Parathyroid adenoma (tissue), 2 donors: Measurements from ENCODE around the gene KIAA1671.

Source experiments
- H2AFZ ChIP-seq: fragments of 300-600 bp; sonication (generic); one replicate; pipeline ENCODE4 v1.7.0; 2017; ENCODE audit warnings: antibody characterized with exemption, mild to moderate bottlenecking
- H3K27ac ChIP-seq: fragments of 300-600 bp; sonication (generic); one replicate; pipeline ENCODE4 v1.7.0; 2017
- H3K27me3 ChIP-seq: fragments of 300-600 bp; sonication (generic); one replicate; pipeline ENCODE4 v1.7.0; 2017; ENCODE audit warnings: low read length; ENCODE audit not compliant: control insufficient read depth, insufficient read depth
- H3K36me3 ChIP-seq: fragments of 300-600 bp; sonication (generic); one replicate; pipeline ENCODE4 v1.7.0; 2017; ENCODE audit warnings: low read length; ENCODE audit not compliant: control insufficient read depth, insufficient read depth
- H3K4me1 ChIP-seq: fragments of 300-600 bp; sonication (generic); one replicate; pipeline ENCODE4 v1.7.0; 2017; ENCODE audit warnings: control low read depth
- H3K4me2 ChIP-seq: fragments of 300-600 bp; sonication (generic); one replicate; pipeline ENCODE4 v1.7.0; 2017; ENCODE audit warnings: low read length
- H3K4me3 ChIP-seq: fragments of 300-600 bp; sonication (generic); one replicate; pipeline ENCODE4 v1.7.0; 2017; ENCODE audit warnings: low read depth, low read length
- H3K79me2 ChIP-seq: fragments of 300-600 bp; sonication (generic); one replicate; pipeline ENCODE4 v1.7.0; 2017; ENCODE audit warnings: control low read depth
- H3K9ac ChIP-seq: fragments of 300-600 bp; sonication (generic); one replicate; pipeline ENCODE4 v1.7.0; 2017; ENCODE audit warnings: mild to moderate bottlenecking
- H3K9me3 ChIP-seq: fragments of 300-600 bp; sonication (generic); one replicate; pipeline ENCODE4 v1.7.0; 2017; ENCODE audit warnings: low read length; ENCODE audit not compliant: control insufficient read depth
- TF ChIP-seq, protein P1 (sequence below): fragments of 300-600 bp; sonication (generic); IDR thresholded peaks from one replicate; pipeline ENCODE4 v1.7.0; 2017; ENCODE audit warnings: antibody characterized with exemption, mild to moderate bottlenecking
- donor health status: primary hyperparathyroidism.

Gene KIAA1671

DNA sequence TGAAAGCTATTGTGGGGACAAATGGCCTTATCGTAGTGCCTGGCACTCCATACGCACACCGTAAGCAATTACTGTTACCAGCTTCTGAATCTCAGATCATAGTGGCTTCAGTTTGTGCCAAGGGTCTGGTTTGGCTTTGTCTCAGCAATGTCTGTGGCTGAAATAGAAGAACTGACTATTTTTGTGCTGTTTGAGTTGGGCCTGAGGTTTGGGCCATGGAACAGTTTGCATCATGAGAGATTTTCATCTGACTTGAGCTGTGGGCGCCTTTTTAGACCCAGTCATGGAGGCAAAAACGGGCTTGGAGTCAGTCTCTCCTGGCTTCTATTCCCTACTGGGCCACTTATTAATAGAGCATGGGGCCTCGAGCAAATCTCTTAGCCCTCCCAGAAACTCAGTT, 126.1 kb downstream of the KIAA1671 start:
- Histone ChIP-seq H3K9me3 (no peaks in the 10 kb centered on the region), H3K4me3 (no peak overlapping the region), H3K27ac (no peak overlapping the region), H3K4me2 (no peak overlapping the region), H3K27me3 (no peaks in the 10 kb centered on the region), H3K36me3 (no peaks in the 10 kb centered on the region), H3K9ac (no peak overlapping the region), H3K79me2 (peaks cover 8% of the 10 kb centered on the region), H2AFZ (no peak overlapping the region), H3K4me1 (no peaks in the 10 kb centered on the region)
- TF ChIP-seq, protein P1, sequence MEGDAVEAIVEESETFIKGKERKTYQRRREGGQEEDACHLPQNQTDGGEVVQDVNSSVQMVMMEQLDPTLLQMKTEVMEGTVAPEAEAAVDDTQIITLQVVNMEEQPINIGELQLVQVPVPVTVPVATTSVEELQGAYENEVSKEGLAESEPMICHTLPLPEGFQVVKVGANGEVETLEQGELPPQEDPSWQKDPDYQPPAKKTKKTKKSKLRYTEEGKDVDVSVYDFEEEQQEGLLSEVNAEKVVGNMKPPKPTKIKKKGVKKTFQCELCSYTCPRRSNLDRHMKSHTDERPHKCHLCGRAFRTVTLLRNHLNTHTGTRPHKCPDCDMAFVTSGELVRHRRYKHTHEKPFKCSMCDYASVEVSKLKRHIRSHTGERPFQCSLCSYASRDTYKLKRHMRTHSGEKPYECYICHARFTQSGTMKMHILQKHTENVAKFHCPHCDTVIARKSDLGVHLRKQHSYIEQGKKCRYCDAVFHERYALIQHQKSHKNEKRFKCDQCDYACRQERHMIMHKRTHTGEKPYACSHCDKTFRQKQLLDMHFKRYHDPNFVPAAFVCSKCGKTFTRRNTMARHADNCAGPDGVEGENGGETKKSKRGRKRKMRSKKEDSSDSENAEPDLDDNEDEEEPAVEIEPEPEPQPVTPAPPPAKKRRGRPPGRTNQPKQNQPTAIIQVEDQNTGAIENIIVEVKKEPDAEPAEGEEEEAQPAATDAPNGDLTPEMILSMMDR: no peak

DNA sequence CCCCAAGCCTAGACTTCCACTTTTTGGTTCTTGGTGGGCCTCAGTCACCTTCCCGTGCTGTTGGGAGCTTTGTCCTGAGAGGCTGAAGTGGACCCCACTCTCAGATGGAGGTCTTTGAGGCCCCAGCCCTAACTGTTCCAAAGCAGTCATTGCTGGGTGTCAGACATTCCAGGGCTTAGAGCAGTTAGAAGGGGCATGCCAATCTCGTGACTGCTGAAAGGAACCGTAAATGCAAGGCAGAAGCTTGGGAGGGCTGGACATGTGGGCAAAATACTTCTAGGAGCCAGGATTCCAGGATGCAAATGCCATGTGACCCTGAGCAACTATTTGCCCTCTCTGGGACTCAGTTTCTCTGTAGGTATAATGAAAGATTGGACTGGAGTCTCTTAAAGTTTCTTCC, 128.3 kb downstream of the KIAA1671 start:
- H3K36me3 ChIP-seq: no peaks in the 10 kb centered on the region
- peaks cover 8% of the 10 kb centered on the region for H3K79me2 ChIP-seq
- no peaks in the 10 kb centered on the region for H3K9me3 ChIP-seq
- no peak overlapping the region for H3K27ac ChIP-seq
- no peak overlapping the region for H2AFZ ChIP-seq
- TF ChIP-seq, protein P1: no peak
- H3K4me3 ChIP-seq: no peak overlapping the region
- no peak overlapping the region for H3K4me2 ChIP-seq
- H3K9ac ChIP-seq: no peak overlapping the region
- H3K4me1 ChIP-seq: no peaks in the 10 kb centered on the region
- no peaks in the 10 kb centered on the region for H3K27me3 ChIP-seq

DNA sequence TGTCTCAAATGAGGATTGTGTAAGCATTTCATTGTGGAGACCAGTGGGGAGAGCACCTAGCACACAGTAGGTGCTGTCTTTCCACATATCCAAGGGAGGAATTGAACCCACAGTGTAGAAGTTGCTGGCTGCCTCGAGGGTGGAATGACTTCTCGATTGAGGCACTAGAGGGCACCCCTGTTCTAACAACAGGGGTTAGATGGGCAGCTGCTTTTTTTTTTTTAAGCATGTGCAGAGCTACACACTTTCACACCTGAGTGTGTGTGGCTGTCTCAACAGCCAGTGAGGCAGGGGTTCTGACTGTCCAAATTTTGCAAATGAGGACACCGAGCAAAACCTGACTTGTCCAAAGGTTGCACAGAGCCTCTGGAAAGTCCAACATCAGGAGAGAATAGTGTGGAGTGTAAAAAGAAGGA, 128.9 kb downstream of the KIAA1671 start:
- H3K27ac ChIP-seq: no peak overlapping the region
- no peaks in the 10 kb centered on the region for H3K36me3 ChIP-seq
- H3K79me2 ChIP-seq: peaks cover 8% of the 10 kb centered on the region
- H3K9me3 ChIP-seq: no peaks in the 10 kb centered on the region
- no peak overlapping the region for H3K4me2 ChIP-seq
- no peak overlapping the region for H3K4me3 ChIP-seq
- H2AFZ ChIP-seq: no peak overlapping the region
- no peaks in the 10 kb centered on the region for H3K4me1 ChIP-seq
- TF ChIP-seq, protein P1: peak; percentile 10
- no peaks in the 10 kb centered on the region for H3K27me3 ChIP-seq
- no peak overlapping the region for H3K9ac ChIP-seq

DNA sequence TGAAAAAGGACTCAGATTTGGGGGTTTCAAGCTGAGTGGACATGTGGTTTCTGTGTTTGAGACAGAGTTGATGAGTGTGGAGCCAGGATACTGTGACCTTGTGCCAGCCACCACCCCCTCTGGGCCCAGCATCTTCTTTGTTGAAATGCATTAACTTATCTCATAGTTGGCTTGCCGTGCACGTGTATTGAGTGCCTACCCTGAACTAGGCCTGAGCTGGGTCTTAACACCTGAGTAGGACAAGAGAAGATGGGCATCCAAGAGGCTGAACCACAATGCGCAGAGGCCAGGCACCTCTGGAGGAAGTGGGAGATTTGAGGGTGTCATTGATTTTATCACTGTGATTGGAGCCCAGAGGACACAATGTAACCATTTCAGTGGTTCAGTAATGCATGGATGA, 129.6 kb downstream of the KIAA1671 start:
- Histone ChIP-seq H3K4me2 (no peak overlapping the region), H3K9me3 (no peaks in the 10 kb centered on the region), H3K27ac (no peak overlapping the region), H3K9ac (no peak overlapping the region), H3K27me3 (no peaks in the 10 kb centered on the region), H3K4me1 (no peaks in the 10 kb centered on the region), H3K79me2 (peaks cover 4% of the 10 kb centered on the region), H2AFZ (no peak overlapping the region), H3K36me3 (no peaks in the 10 kb centered on the region), H3K4me3 (no peak overlapping the region)
- TF ChIP-seq, protein P1: no peak

DNA sequence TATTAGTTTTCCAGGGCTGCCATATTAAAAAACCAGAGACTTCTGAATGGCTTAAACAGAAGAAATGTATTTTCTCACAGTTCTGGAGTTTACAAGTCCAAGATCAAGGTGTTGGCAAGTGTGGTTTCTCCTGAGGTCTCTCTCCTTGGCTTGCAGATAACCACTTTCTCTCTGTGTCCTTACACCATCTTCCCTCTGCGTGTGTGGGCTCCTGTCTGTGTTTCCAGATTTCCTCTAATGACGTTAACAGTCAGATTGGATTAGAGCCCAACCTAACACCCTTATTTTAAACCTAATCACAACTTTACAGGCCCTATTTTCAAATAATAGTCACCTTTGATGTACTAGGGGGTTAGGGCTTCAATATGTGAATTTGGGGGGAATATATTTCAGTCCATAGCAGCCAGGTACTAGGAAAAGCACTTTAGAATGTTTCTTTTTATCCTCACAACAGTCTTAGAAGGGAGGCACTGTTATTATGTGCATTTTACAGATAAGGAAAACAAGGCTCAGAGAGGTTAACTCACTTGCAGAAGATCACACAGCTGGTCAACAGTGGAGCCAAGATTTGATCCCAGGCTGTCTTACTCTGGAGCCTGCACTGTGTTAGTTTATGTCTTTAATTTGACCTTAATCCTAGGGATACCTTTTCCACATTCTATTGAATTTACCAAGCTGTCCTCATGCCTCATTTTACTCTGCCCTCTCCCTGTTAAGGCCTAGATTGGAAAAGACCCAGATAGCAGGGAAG, 130.7 kb downstream of the KIAA1671 start:
- Histone ChIP-seq H3K36me3 (no peaks in the 10 kb centered on the region), H3K4me1 (no peaks in the 10 kb centered on the region), H3K9me3 (no peaks in the 10 kb centered on the region), H2AFZ (no peak overlapping the region), H3K4me3 (no peak overlapping the region), H3K9ac (no peak overlapping the region), H3K4me2 (no peak overlapping the region), H3K79me2 (peaks cover 4% of the 10 kb centered on the region), H3K27me3 (no peaks in the 10 kb centered on the region), H3K27ac (no peak overlapping the region)
- TF ChIP-seq, protein P1: no peak
